22Rv1 (cell line): Measurements from ENCODE around the gene C22orf23.

ENCODE experiments used
- ZFX ChIP-seq: fragments of 450-650 bp; IDR thresholded peaks from 2 replicates; pipeline ENCODE4 v1.6.1; 2017; ENCODE audit warnings: antibody characterized with exemption, borderline replicate concordance
- TF ChIP-seq, protein P1 (sequence below): fragments of 450-650 bp; IDR thresholded peaks from 2 replicates; pipeline ENCODE4 v1.5.1; 2017; ENCODE audit warnings: mild to moderate bottlenecking

DNA sequence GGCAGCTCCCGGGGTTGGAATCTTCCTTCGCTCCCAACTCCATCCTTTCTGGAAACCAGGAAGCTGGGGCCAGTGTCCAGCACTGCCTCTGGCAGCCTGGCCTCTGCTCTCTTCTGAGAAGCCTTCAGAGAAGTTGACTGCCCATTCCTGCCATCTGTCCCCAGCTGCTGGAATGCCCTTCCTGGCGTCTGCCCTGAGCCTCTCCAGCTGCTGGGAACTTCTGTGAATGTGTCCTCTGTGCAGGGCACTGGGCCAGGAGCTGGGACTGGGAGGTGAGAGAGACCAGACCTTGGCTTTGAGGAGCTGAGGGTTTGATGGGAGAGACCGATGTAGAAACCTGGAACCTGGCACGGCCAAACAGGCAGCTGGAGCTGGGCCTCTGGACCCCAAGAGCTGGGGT, 36.9 kb upstream of the C22orf23 start:
- TF ChIP-seq, protein P1, sequence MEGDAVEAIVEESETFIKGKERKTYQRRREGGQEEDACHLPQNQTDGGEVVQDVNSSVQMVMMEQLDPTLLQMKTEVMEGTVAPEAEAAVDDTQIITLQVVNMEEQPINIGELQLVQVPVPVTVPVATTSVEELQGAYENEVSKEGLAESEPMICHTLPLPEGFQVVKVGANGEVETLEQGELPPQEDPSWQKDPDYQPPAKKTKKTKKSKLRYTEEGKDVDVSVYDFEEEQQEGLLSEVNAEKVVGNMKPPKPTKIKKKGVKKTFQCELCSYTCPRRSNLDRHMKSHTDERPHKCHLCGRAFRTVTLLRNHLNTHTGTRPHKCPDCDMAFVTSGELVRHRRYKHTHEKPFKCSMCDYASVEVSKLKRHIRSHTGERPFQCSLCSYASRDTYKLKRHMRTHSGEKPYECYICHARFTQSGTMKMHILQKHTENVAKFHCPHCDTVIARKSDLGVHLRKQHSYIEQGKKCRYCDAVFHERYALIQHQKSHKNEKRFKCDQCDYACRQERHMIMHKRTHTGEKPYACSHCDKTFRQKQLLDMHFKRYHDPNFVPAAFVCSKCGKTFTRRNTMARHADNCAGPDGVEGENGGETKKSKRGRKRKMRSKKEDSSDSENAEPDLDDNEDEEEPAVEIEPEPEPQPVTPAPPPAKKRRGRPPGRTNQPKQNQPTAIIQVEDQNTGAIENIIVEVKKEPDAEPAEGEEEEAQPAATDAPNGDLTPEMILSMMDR: no peak
- no peak for TF ChIP-seq ZFX
